Suppressor macrophage treated with lipopolysaccharide for 1 hour (primary cell): ENCODE data around the gene EVI5L.

Experiments used
- DNase-seq, 3 donors: peaks; one replicate each; pipeline ENCODE4 v3.0.0-alpha.2; 2020 to 2022

EVI5L gene

GRCh38 chr19:7817801-7818200 lies 12.2 kb upstream of the EVI5L start:
- peak; percentile 55 to 68 (median 66) for DNase-seq

- DNase-seq: no peak
Observed at GRCh38 chr19:7818806-7819205, 11.2 kb upstream of the EVI5L start.

GRCh38 chr19:7819337-7819736 lies 10.7 kb upstream of the EVI5L start:
- DNase-seq: no peak

- no peak for DNase-seq
Observed at GRCh38 chr19:7820588-7820987, 9.4 kb upstream of the EVI5L start.

- DNase-seq: no peak
Observed at GRCh38 chr19:7822910-7823515, 7.0 kb upstream of the EVI5L start.

- no peak for DNase-seq
Observed at GRCh38 chr19:7823686-7824301, 6.2 kb upstream of the EVI5L start.

GRCh38 chr19:7829166-7829520 lies 875 bp upstream of the EVI5L start:
- no peak for DNase-seq

- DNase-seq: no peak
Observed at GRCh38 chr19:7830272-7830771, 304 bp downstream of the EVI5L start.

- DNase-seq: no peak
Observed at GRCh38 chr19:7830823-7831222, 805 bp downstream of the EVI5L start.

- no peak for DNase-seq
Observed at GRCh38 chr19:7831452-7831851, 1.4 kb downstream of the EVI5L start.

GRCh38 chr19:7832009-7832408 lies 2.0 kb downstream of the EVI5L start:
- DNase-seq: no peak

- DNase-seq: no peak
Observed at GRCh38 chr19:7832781-7833180, 2.8 kb downstream of the EVI5L start.

GRCh38 chr19:7833225-7834099 lies 3.4 kb downstream of the EVI5L start:
- no peak for DNase-seq

- no peak for DNase-seq
Observed at GRCh38 chr19:7839476-7839875, 9.5 kb downstream of the EVI5L start.

GRCh38 chr19:7840629-7841028 lies 10.6 kb downstream of the EVI5L start:
- DNase-seq: no peak

GRCh38 chr19:7841751-7842660 lies 12.0 kb downstream of the EVI5L start:
- DNase-seq: no peak

GRCh38 chr19:7842661-7843294 lies 12.8 kb downstream of the EVI5L start:
- DNase-seq: no peak

GRCh38 chr19:7843521-7843920 lies 13.5 kb downstream of the EVI5L start:
- no peak for DNase-seq

- DNase-seq: no peak
Observed at GRCh38 chr19:7844405-7844804, 14.4 kb downstream of the EVI5L start.

- no peak for DNase-seq
Observed at GRCh38 chr19:7844951-7845350, 14.9 kb downstream of the EVI5L start.

GRCh38 chr19:7845390-7846154 lies 15.6 kb downstream of the EVI5L start:
- DNase-seq: no peak
